Activated CD8-positive, alpha-beta memory T cell treated with anti-CD3 and anti-CD28 coated beads for 4 hours (primary cell): ENCODE results near the gene GDPD3.
"Not testable (repeated sequence)": the region's sequence is repeated elsewhere in the genome, so short reads cannot be mapped to it uniquely, and the experiment has no call there.

Experiments
- DNase-seq, 2 donors: peaks; one replicate each; pipeline ENCODE4 v3.0.0-alpha.2; 2020; ENCODE audit warnings: low read depth in 2 of 2

The GDPD3 gene, protein sequence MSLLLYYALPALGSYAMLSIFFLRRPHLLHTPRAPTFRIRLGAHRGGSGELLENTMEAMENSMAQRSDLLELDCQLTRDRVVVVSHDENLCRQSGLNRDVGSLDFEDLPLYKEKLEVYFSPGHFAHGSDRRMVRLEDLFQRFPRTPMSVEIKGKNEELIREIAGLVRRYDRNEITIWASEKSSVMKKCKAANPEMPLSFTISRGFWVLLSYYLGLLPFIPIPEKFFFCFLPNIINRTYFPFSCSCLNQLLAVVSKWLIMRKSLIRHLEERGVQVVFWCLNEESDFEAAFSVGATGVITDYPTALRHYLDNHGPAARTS

DNA sequence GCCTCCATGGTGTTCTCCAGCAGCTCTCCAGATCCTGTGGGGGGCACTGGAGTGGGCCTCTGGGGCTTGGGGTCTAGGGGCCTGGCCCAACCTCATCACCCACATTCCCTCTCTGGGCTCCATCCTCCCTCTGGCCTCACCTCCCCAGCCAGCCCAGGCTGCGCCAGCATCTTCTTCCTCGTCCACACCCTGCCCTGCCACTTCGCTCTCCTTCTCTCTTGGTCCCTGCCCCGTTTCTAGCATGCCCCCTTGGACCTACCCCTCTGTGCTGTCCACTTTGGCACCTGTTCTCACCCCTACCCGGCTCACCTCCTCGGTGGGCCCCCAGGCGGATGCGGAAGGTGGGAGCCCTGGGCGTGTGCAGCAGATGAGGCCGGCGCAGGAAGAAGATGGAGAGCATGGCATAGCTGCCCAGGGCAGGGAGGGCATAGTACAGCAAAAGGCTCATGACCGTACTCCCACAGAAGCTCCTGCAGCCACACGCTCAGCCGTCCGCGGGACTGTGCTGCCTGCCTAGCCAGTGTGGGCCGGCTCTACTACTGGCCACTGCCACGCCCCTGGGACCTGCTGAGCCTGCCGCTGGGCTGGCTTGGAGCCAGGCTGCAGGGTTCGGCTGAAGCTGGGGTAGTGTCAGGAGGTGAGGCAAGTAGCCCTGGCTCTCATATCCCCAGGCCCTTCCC lies at the start of gene GDPD3:
TSS of gene GDPD3 (minus strand) at position 507 of the 680 bp plus-strand sequence. CDS start at position 448, 59 bp downstream.
- no peak for DNase-seq

DNA sequence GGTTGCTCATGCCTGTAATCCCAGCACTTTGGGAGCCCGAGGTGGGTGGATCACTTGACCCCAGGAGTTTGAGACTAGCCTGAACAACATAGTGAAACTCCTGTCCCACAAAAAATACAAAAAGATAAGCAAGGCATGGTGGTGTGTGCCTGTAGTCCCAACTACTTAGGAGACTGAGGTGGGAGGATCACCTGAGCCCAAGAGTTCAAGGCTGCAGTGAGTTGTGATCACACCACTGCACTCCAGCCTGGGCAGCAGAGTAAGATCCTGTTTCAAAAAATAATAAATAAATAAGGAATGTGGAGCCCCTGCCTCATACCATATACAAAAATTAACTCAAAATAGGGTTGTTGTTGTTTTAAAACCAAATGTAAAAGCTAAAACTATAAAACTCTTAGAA lies 43.9 kb upstream of the GDPD3 start:
- DNase-seq = no peak

DNA sequence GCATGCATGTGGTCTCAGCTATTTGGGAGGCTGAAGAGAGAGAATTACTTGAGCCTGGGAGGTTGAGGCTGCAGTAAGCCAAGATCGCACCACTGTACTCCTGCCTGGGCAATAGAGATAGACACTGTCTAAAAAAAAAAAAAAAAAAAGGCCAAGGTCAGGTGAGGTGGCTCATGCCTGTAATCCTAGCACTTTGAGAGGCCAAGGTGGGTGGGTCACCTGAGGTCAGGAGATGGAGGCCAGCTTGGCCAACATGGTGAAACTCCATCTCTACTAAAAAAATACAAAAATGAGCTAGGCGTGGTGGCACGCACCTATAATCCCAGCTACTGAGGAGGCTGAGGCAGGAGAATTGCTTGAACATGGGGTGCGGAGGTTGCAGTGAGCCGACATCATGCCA lies 41.9 kb upstream of the GDPD3 start:
- no peak for DNase-seq

DNA sequence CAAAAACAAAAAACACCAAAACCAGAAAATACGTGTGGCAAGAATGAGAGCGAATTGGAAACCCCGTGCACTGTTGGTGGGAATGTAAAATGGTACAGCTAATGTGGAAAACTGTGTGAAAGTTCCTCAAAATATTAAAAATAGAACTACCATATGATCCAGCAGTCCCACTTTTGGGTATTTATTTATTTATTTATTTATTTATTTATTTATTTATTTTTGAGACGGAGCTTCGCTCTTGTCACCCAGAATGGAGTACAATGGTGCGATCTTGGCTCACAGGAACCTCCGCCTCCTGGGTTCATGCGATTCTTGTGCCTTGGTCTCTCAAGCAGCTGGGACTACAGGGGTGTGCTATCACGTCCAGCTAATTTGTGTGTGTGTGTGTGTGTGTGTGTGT lies 39.2 kb upstream of the GDPD3 start:
- DNase-seq = no peak

DNA sequence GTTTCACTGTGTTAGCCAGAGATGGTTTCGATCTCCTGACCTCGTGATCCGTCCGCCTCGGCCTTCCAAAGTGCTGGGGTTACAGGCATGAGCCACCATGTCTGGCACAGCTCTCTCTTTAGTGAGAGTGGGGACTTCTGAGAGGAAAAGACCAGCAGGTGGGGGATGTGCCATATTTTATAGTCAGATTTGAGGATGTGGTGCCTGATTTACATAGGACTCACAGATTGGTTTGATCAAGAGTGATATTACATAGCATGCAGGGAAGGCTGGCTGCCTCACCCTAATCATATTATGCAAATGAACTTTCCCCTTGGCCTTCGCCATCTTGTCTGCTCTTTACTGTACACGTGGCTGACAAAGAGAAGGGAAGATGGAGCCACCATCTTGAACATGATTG lies 37.8 kb upstream of the GDPD3 start:
- no peak for DNase-seq

DNA sequence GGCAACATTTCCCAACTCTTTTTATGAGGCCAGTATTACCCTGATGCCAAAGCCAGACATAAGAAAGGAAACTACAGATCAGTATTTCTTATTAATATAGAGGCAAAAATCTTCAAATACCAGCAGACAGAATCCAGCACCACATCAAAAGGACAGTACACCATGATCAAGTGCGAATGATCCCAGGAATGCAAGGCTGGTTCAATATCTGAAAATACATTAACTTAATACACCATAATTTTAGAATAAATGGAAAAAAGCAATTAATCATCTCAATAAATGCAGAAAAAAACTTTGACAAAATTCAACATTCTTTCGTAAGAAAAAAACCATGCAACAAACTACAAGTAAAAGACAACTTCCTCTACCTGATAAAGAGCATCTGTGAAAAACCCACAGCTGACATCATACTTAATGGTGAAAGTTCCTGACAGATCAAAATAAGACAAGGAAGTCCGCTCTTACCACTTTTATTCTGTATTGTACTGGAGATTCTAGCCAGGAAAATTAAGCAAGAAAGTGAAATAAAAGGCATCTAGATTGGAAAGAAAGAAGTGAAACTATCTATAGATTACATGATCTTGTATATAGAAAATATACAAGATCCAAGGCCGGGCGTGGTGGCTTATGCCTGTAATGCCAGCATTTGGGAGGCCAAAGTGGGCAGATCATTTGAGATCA lies 36.1 kb upstream of the GDPD3 start:
- no peak for DNase-seq

DNA sequence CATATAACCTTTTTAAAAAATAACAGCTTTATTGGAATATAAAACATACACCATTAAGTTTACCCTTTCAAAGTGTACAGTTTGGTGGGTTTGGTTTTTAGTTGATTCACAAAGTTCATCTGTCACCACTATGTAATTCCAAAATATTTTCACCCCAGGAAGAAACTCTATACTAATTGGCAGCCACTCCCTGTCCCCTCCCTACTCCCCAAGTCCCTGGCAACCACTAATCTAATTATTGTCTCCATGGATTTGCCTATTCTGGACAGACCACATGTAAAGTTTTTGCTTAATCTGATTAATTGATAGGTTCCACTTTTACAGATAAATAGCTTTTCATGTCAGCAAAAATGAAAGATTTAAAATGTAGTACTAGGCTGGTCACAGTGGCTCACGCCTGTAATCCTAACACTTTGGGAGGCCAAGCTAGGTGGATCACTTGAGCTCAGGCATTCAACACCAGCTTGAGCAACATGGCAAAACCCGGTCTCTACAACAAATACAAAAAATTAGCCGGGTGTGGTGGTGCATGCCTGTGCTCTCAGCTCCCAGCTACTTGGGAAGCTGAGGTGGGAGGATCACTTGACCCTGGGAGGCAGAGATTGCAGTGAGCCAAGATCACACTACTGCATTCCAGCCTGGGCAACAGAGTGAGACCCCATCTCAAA lies 34.6 kb upstream of the GDPD3 start:
- DNase-seq = no peak

DNA sequence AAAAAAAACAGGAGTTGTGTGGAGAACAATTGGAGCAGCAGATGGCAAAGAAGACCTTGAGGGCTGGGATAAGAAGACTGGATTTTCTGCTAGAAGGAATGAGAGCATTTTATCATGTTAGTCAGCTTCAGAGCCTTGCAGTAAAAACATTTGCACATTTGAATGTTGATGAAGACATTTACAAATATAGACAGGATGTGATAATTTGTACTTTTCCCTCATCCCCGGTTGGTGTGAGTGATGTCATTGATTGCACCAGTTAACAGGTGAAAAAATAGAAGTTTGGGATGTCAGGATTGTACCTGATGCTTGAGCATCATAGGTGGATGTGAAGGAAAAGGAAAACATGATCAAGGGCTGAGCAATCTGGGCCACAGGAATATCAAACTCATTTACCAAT lies 32.3 kb upstream of the GDPD3 start:
- DNase-seq = no peak

DNA sequence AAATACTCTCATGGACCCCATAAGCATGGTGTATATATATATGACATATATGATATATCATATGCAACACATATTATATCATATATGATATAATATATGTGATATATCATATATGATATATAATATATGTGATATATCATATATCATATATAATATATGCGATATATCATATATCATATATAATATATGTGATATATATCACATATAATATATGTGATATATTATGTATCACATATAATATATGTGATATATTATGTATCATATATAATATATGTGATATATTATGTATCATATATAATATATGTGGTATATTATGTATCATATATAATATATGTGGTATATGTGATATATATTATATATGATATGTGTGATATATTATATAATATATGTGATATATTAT lies 31.6 kb upstream of the GDPD3 start:
- DNase-seq = no peak

DNA sequence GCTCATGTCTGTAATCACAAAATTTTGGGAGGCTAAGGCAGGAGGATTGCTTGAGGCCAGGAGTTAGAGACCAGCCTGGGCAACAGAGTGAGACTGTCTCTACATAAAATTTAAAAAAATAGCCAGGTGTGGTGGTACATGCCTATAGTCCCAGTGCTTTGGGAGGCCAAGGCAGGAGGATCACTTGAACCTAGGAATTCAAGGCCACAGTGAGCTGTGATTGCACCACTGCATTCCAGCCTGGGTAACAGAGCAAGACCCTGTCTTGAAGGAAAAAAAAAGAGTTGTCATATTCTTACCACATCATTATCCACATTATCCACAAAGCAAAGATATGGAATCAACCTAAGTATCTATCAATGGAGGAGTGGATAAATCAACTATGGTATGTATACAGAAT lies 30.7 kb upstream of the GDPD3 start:
- DNase-seq = no peak

DNA sequence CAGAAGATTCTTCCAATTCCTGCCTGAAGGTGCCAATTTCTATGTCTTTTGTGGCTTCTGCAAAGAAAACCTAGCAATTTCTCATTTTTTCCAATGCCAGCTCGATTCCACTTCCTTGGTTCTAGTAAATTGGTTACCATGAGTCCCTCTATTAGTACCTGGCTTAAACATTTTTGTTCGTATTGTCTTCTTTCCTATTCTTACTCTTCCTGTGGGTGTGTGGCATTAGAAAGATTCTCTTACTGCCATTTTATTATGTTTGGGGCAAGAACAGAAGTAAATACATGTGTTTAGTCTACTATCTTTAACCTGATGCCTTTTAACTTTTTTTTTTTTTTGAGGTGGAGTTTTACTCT lies 30.0 kb upstream of the GDPD3 start:
- no peak for DNase-seq

DNA sequence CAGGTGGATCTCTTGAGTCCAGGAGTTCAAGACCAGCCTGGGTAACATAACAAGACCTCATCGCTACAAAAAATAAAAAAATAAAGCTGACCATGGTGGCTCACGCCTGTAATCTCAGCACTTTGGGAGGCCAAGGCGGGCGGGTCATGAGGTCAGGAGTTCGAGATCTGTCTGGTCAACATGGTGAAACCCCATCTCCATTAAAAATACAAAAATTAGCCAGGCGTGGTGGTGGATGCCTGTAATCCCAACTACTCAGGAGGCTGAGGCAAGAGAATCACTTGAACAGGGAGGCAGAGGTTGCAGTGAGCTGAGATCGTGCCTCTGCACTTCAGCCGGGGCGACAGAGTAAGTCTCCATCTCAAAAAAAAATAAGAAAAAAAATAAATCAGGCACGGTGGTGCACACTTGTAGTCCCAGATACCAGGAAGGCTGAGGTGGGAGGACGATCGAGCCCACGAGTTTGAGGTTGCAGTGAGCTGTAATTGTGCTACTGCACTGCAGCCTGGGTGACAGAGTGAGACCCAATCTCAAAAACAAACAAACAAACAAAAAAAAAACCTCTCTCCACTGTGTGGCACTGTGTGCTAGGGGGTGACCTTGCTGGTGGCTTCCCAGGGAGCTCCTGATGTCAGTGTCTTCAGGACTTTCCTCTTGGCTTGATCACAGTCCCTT lies 29.5 kb upstream of the GDPD3 start:
- no peak for DNase-seq

DNA sequence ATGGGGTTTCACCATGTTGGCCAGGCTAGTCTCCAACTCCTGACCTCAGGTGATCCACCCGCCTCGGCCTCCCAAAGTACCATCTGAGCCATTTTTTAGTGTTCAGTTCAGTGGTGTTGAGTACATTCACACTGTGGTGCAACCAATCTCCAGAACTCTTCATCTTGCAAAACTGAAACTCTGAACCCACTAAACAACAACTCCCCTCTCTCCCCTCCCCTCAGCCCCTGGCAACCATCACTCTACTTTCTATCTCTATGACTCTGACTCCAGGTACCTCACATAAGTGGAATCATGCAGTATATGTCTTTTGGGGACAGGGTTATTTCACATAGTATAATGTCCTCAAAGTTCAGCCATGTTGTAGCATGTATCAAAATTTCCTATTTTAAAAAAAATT lies 28.4 kb upstream of the GDPD3 start:
- no peak for DNase-seq

DNA sequence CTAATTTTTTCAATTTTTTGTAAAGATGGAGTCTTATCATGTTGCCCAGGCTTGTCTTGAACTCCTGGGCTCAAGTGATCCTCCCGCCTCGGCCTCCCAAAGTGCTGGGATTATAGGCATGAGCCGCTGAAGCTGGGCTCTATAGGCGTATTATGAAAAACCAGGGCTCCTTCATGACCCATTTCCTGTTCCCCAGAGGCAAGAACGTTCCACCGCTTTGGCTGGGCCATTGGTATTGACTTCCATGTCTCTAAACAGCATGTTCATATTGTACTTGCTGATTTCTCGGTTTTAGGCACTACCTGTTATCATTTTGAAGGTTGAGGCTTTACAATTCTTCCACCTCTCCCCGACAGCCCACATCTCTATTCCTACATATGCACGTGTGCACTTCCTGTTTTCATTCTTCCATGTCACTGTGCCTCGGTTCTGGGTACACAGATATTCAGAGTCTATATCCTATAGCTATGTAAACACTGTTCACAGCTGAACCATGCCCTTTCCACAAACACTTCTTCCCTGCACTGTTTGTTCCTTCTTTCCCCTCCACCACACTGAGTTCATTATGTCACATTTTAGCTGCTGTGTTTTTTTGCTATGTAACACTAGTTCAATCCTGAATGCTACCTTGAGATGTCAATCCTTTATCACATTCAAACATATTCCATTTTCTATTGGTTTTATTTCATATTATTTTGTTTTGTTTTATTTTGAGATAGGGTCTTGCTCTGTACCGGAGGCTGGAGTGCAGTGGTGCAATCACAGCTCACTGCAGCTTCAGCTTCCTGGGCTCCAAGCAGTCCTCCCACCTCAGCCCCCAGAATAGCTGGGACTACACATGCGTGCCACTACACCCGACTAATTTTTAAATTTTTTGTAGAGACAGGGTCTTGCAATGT lies 26.5 kb upstream of the GDPD3 start:
- no peak for DNase-seq

DNA sequence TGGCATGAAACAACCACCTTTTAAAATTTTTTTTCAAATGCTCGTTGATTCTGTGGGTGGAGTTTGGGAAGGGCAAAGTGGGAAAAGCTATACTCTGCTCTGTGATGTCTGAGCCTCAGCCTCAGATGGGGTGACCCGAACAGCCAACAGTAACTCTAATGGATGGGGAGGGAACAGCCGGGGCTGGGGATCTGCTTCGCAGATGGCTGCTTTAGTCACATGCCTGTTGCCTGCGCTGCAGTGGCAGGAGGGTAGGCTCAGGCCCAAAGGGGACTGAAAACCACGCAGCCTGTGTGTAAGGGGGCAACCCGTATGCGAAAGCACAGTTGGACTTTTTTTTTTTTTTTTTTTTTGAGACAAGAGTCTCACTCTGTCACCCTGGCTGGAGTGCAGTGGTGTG lies 24.6 kb upstream of the GDPD3 start:
- DNase-seq = no peak

DNA sequence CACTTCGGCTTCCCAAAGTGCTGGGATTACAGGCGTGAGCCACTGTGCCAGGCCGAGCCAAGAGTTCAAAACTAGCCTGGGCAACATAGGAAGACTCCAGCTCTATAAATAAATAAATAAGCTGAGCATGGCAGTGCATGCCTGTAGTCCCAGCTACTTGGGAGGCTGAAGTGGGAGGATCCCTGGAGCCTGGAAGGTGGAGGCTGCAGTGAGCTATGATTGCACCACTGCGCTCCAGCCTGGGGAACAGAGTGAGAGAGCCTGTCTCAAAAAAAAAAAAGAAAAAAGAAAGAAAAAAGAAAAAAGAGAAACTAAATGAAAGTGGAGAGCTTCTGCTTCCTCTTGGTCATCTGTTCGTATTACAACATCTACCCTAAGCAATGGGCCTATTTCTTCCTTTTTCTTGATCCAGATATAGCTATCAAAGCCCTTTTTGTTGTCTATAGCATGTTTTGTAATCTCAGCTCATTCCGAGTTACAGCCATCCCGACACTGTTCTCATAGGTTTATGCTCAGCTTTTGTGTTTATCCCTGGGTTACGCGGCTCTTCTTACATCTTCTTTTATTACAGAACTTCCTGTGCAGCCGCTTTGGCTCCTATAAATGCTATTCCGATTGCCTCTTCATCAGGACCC lies 23.8 kb upstream of the GDPD3 start:
- DNase-seq = no peak

DNA sequence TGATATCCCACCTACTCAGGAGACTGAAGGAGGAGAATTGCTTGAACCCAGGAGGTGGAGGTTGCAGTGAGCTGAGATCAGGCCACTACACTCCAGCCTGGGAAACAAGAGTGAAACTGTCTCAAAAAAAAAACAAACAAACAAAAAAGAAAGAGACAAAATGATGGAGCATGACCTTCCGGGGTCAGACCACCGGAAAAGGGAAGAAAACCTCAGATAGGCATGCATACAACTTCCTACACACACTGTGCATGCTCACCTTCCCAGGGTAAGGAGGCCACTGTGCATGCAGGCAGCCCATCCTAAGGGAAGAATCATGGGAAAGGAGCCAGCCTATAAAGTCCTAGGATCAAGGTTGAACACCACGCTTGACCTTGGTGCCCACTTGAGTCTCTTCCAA lies 19.3 kb upstream of the GDPD3 start:
- DNase-seq = no peak

DNA sequence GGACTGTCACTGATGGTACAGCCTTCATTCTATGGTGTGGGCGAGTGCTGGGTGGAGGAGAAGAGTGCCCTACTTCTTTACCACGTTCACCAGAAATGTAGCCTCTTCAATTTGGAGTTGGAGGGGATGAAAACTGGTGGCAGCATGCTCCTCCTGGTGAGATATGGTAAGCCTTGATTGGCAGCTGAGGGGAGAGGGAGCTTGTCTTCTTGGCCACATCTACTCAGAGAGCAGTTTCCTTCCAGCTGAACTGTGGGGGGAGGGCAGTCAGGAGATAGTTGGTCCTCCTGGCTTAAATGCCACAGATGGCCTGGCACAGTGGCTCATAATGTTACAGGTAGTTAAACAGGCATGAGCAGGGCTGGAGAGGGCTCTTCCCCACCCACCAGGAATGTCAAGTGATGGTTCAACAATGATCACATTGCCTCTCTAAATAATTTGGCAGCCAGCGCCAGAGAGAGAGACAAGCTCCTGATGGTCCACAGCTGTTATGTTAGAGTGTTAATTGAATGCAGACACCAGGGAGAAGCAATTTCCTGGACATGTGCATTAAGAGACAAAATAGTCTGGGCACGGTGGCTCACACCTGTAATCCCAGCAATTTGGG lies 18.6 kb upstream of the GDPD3 start:
- DNase-seq = no peak

DNA sequence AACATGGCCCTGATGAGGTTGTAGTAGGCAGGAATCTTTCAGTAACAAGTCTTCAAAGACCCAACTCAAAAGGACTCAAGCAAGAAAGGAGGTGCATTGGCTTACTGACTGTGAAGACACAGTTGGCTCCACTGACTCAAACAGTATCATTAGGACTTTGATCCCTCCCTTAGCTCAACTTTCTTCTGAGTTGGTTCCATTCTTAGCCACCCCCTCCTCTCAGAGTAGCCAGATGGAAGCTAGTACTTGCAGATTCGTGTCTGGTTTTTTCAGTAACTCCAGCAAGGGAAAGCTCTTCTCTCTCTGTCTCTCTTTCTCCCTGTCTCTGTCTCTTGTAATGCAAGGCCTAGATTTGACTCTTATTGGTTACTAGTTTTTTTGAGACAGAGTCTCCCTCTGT lies 14.7 kb upstream of the GDPD3 start:
- DNase-seq = no peak

DNA sequence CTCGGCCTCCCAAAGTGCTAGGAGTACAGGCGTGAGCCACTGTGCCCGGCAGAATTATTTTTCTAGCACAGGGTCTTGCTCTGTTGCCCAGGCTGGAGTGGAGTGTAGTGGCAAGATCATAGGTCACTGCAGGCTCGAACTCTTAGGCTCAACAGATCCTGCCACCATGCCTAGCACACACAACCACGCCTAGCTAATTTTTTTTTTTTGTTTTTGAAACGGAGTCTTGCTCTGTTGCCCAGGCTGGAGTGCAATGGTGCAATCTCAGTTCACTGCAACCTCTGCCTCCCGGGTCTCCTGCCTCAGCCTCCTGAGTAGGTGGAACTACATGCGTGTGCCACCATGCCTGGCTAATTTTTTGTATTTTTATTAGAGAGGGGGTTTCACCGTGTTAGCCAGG lies 12.4 kb upstream of the GDPD3 start:
- not testable (repeated sequence) for DNase-seq
